IPS-15b (cell line): ENCODE results near the gene POP5.
"Not testable (repeated sequence)": the region's sequence is repeated elsewhere in the genome, so short reads cannot be mapped to it uniquely, and the experiment has no call there.

Source experiments
- H3K27me3 ChIP-seq: one replicate; pipeline ENCODE4 v1.6.1; 2013; ENCODE audit warnings: low read length; ENCODE audit not compliant: control insufficient read depth, insufficient read depth
- H3K36me3 ChIP-seq: one replicate; pipeline ENCODE4 v1.6.1; 2013; ENCODE audit warnings: low read length; ENCODE audit not compliant: control insufficient read depth, insufficient read depth
- H3K4me1 ChIP-seq: one replicate; pipeline ENCODE4 v1.6.1; 2013; ENCODE audit warnings: mild to moderate bottlenecking, low read length; ENCODE audit not compliant: control insufficient read depth, insufficient read depth
- H3K4me3 ChIP-seq: one replicate; pipeline ENCODE4 v1.5.1; 2013; ENCODE audit warnings: low read depth, low read length
- H3K9ac ChIP-seq: one replicate; pipeline ENCODE4 v1.6.1; 2013; ENCODE audit warnings: low read depth, mild to moderate bottlenecking, low read length
- H3K9me3 ChIP-seq: one replicate; pipeline ENCODE4 v1.6.1; 2013; ENCODE audit warnings: mild to moderate bottlenecking, low read length; ENCODE audit not compliant: control insufficient read depth, insufficient read depth

The POP5 gene

DNA sequence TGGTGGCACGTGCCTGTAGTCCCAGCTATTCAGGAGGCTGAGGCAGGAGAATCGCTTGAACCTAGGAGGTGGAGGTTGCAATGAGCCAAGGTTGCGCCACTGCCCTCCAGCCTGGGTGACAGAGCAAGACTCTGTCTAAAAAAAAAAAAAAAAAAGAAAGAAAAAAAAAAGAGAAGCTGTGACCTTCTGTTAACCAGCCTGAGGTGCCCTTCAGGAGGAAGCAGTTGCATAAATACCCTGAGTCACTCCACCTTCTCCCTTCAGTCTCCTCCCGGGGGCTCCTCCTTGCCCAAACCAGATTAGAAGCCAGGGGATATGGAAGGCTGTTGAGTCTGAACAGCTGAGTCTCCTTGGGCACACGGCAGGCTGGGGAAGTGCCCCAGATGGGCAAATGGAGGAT, 21.2 kb upstream of the POP5 start:
- not testable (repeated sequence) for H3K4me3 ChIP-seq, H3K9ac ChIP-seq, H3K27me3 ChIP-seq, H3K4me1 ChIP-seq, H3K9me3 ChIP-seq, H3K36me3 ChIP-seq

DNA sequence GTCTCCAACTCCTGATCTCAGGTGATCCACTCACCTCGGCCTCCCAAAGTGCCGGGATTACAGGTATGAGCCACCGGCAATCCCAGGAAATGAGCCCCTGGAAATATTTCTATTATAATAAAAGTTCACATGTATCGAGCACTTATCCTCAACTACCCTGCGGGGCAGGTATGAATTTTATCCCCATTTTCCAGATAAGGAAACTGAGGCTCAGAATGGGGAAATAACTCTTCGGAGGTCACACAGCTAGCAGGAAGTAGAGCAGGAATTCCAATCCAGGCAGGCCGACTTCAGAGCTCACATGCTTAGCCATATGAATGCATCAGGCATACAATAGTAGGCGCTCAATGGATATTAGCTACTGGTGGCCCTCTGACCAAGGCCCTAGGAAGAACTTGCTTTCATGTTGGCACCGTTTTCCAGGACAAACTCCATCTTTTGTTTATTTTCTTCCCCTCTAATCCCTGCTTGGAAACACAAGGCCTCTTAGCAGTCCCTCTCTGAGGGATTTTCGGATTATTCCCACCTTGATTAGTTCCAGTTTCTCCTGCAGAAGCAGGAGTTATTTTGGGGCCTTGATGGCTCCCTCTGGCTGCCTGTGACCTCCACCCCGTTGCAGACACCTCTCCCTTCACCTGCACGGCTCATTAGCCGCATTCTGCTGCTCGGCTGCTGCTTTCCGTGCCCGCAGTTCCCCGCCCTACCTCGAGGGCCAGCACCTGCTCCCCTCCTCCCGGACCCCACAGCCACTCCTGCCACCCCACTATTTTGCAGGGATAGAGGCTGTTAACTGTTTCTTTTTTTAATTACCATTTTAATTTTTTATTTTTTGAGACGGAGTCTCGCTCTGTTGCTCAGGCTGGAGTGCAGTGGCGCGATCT, 18.7 kb upstream of the POP5 start:
- peaks cover 2% of the 10 kb centered on the region for H3K4me1 ChIP-seq
- no peak overlapping the region for H3K4me3 ChIP-seq
- H3K9me3 ChIP-seq = no peaks in the 10 kb centered on the region
- no peaks in the 10 kb centered on the region for H3K27me3 ChIP-seq
- no peaks in the 10 kb centered on the region for H3K36me3 ChIP-seq
- no peak overlapping the region for H3K9ac ChIP-seq

DNA sequence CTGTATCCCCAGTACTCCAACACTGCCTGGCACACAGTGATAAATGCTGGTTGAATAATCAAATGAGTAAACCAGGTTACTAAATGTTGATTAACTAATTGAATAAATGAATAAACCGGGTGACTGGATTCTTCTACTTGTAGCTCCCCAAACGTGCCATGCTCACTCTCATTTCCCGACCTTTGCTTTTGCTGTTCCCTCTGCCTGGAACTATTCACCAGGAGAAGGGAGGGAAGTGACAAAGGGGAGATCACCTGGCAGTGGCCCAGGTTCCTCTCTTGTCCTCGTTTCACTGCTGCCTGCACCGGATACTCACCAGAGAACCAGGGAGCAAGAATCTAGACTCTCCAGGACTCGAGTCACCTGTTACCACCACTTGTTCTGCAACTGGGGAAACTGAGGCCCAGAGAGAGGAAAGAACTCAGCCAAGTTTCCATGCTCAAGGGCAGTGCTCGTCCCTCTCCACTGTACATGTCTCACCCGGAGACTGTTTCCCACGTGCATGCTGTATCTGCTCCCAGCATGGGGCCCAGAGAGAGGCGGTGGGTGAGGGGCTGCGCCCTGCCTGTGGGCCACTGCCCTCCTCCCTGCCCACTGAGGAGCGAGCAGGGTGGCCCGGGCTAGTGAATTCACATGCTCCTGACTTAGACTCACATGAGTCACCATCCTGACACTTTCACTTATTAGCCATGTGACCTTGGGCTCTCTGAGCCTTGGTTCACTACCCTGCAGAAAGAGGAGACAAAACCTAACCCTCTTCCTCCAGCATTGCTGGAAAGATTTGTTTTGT, 17.7 kb upstream of the POP5 start:
- H3K36me3 ChIP-seq = no peaks in the 10 kb centered on the region
- H3K4me1 ChIP-seq = peaks cover 2% of the 10 kb centered on the region
- H3K9me3 ChIP-seq = no peaks in the 10 kb centered on the region
- H3K27me3 ChIP-seq = no peaks in the 10 kb centered on the region
- H3K4me3 ChIP-seq = no peak overlapping the region
- no peak overlapping the region for H3K9ac ChIP-seq

- no peaks in the 10 kb centered on the region for H3K27me3 ChIP-seq
- H3K4me3 ChIP-seq = no peak overlapping the region
- H3K9ac ChIP-seq = no peak overlapping the region
- no peaks in the 10 kb centered on the region for H3K9me3 ChIP-seq
- H3K4me1 ChIP-seq = peaks cover 2% of the 10 kb centered on the region
- no peaks in the 10 kb centered on the region for H3K36me3 ChIP-seq
Measured at GRCh38 chr12:120597861-120598260, 16.7 kb upstream of the POP5 start.

DNA sequence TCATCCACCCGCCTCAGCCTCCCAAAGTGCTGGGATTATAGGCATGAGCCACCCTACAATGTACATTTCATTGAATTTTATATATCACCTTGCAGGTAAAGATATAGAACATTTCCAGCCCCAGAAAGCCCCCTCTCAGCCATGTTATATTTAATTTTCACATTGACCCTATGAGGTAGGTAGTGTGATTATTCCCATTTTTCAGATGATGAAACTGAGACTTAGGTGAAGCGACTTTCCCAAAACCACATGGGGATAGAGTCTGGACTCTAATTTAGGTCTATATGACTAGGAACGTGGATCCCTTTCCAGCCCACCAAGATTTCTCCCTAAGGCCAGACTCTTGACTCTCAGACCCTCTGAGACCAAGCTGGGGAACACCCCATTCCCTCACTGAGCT, 15.7 kb upstream of the POP5 start:
- Histone ChIP-seq H3K36me3 (no peaks in the 10 kb centered on the region), H3K9me3 (no peaks in the 10 kb centered on the region), H3K4me1 (peaks cover 2% of the 10 kb centered on the region), H3K27me3 (no peaks in the 10 kb centered on the region), H3K4me3 (no peak overlapping the region), H3K9ac (no peak overlapping the region)

DNA sequence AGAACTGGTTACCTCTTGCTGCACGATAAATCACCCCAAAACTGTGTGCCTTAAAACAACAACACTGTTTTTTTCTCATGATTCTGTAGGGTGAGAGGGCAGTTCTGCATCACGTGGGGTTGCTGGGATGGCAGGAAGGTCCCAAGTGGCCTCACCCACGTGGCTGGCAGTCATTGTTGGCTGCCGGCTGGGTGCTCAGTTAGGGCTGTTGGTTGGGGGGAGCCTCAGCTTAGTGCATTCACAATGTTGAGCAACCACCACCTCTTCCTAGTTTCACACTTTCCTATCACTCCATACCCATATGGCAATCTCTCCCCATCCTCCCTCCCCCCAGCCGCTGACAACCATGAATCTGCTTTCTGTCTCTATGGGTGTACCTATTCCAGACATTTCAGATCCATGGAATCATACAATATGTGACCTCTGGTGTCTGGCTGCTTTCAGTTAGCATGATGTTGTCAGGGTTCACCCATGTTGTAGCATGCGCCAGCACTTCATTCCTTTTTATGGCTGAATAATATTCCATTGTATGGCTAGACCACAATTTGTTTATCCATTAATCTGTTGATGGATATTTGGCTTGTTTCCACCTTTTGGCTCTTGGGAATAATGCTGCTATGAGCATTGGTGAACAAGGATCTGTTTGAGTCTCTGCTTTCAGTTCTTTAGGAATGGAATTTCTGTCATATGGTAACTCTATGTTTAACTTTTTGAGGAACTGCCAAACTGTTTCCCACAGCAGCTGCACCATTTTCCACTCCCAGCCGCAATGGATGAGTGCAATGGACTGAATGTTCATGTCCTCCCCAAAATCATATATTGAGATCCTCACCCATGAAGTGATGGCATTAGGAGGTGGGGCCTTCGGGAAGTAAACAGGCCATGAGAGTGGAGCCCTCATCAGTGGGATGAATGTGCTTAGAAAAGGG, 11.2 kb upstream of the POP5 start:
- H3K4me3 ChIP-seq = no peak overlapping the region
- H3K27me3 ChIP-seq = no peaks in the 10 kb centered on the region
- no peaks in the 10 kb centered on the region for H3K36me3 ChIP-seq
- H3K9me3 ChIP-seq = no peaks in the 10 kb centered on the region
- no peaks in the 10 kb centered on the region for H3K4me1 ChIP-seq
- no peak overlapping the region for H3K9ac ChIP-seq

- H3K4me1 ChIP-seq = no peaks in the 10 kb centered on the region
- no peaks in the 10 kb centered on the region for H3K36me3 ChIP-seq
- no peak overlapping the region for H3K9ac ChIP-seq
- H3K27me3 ChIP-seq = peaks cover 2% of the 10 kb centered on the region
- H3K9me3 ChIP-seq = no peaks in the 10 kb centered on the region
- H3K4me3 ChIP-seq = no peak overlapping the region
Measured at GRCh38 chr12:120590741-120591407, 9.7 kb upstream of the POP5 start.

GRCh38 chr12:120588948-120589930, 8.0 kb upstream of the POP5 start:
- no peak overlapping the region for H3K9ac ChIP-seq
- no peaks in the 10 kb centered on the region for H3K9me3 ChIP-seq

GRCh38 chr12:120588371-120588770, 7.2 kb upstream of the POP5 start:
- Histone ChIP-seq H3K9me3 (no peaks in the 10 kb centered on the region), H3K27me3 (peaks cover 9% of the 10 kb centered on the region), H3K36me3 (no peaks in the 10 kb centered on the region), H3K9ac (no peak overlapping the region), H3K4me1 (peaks cover 3% of the 10 kb centered on the region), H3K4me3 (no peak overlapping the region)

More at GRCh38 chr12:120588948-120589930, 8.0 kb upstream of the POP5 start:
- Histone ChIP-seq H3K27me3 (peaks cover 5% of the 10 kb centered on the region), H3K4me3 (no peak overlapping the region), H3K4me1 (no peaks in the 10 kb centered on the region), H3K36me3 (no peaks in the 10 kb centered on the region)

- H3K9ac ChIP-seq = no peak overlapping the region
- no peaks in the 10 kb centered on the region for H3K9me3 ChIP-seq
- peaks cover 9% of the 10 kb centered on the region for H3K27me3 ChIP-seq
- peaks cover 5% of the 10 kb centered on the region for H3K4me1 ChIP-seq
- no peaks in the 10 kb centered on the region for H3K36me3 ChIP-seq
- H3K4me3 ChIP-seq = no peak overlapping the region
Measured at GRCh38 chr12:120586860-120587259, 5.7 kb upstream of the POP5 start.
